HG03575 (cell line): ENCODE results near the gene PKNOX1.
"Not testable (repeated sequence)": the region's sequence is repeated elsewhere in the genome, so short reads cannot be mapped to it uniquely, and the experiment has no call there.

ENCODE experiments used
- ATAC-seq: cut with Tn5 transposase; IDR thresholded peaks from one replicate; pipeline ENCODE4 v1.9.1; 2021; ENCODE audit not compliant: unreplicated experiment, insufficient number of reproducible peaks, low FRiP score; ENCODE audit errors: extremely low read depth

Gene PKNOX1

DNA sequence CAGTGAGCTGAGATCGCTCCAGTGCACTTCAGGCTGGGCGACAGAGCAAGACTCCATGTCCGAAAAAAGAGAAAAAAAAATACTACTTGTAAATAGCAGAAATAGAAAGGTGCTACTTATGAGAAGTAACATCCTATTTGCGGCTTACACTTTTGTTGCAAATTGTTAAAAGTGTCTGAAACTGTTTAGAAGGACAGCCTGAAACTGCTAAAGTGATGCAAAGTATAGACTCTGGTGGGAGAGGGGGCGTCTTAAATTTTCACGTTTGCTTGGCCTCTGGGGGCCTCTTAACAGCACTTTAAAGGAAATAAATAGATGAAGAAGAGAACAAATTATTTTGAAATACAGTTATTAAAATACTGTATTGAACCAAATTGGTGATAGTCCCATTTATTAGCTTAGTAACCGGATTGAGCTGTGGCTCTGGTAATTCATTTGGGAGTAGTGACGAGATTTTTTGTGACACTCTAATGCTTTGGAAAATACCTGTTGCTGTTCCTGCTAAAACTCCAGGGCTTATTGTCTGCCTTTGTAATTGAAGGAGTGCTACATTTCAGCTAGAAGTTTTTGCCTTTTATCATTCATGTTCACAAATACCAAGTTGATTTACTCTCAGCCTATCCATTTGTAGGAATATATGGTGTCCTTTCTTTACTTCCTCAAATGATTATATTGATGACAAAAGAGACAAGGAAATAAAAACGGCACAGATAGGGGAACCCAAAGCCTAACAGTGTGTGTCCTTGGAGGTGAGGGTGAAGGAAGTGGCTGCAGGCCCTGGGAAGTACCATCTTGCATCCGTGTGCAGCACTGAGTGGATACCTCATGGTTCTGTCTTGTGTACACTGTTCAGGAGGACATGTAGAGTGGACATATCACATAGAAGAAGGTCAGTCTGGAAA is 6.2 kb downstream of the PKNOX1 start:
- ATAC-seq, result no peak

- ATAC-seq, result no peak
Measured at GRCh38 chr21:42981214-42981523, 6.8 kb downstream of the PKNOX1 start.

DNA sequence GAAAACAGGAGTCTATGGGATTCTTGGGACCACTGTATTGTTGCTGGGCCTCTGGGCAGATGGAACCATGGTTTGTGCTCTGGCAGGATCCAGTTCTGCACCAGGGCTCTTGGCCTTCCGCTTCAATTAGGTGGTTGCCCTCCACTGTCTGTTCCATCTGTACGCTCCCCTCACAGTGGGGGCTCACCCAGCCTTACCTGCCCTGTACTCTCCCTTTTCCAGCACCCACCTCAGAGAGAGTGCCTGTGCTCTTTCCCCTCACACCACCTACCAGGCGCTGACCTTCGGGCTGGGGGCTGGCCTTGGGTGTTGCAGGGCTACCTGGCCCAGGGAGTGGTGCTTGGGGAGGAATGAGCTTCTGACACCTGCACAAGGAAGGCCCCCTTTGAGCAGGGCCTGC is 7.5 kb downstream of the PKNOX1 start:
- ATAC-seq, result no peak

DNA sequence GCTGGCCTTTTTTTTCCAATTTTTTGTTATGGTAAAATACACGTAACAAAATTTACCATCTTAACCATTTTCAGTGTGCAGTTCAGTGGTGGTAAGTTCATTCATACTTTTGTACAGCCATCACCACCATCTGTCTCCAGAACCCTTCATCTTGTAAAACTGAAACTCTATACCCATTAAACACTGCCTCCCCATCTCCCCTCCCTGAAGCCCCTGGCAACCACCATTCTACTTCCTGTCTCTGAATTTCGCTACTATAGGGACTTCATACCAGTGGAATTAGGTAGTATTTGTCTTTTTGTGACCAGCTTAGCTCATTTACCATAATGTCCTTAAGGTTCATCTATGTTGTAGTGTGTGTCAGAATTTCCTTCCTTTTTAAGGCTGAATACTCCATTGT is 8.7 kb downstream of the PKNOX1 start:
- no peak for ATAC-seq

- ATAC-seq, result no peak
Measured at GRCh38 chr21:42983869-42984268, 9.5 kb downstream of the PKNOX1 start.

GRCh38 chr21:42986125-42986783 is 11.9 kb downstream of the PKNOX1 start:
- no peak for ATAC-seq

GRCh38 chr21:42988236-42988965 is 14.0 kb downstream of the PKNOX1 start:
- ATAC-seq, result no peak

- not testable (repeated sequence) for ATAC-seq
Measured at GRCh38 chr21:42989370-42989769, 15.0 kb downstream of the PKNOX1 start.

DNA sequence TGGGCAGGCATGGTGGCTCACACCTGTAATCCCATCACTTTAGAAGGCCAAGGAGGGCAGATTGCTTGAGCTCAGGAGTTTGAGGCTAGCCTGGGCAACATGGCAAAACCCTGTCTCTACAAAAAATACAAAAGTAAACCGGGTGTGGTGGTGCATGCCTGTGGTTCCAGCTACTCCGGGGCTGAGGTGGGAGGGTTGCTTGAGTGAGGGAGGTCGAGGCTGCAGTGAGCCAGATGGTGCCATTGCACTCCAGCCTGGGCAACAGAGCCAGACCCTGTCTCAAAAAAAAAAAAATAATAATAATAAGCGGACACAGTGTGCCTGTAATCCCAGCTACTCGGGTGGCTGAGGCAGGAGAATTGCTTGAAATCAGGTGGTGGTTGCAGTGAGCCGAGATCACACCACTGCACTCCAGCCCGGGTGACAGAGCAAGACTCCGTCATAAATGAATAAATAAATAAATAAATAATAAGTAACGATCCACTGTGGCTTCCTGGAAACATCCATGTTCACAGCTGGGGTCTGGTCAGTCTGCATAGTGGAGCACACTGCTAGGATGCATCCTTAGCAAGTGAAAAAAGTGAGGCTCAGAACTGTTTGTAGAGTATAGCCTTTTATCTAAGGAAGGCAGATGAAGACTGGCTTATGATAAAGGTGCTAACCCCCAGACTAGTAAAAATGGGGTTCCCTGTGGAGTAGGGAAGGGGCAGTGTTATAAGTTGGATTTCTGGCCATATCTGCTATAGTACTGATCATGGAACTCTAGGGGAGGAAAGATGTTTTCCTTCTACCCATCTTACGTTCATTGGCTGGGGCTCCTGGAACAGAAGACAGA is 15.7 kb downstream of the PKNOX1 start:
- no peak for ATAC-seq

DNA sequence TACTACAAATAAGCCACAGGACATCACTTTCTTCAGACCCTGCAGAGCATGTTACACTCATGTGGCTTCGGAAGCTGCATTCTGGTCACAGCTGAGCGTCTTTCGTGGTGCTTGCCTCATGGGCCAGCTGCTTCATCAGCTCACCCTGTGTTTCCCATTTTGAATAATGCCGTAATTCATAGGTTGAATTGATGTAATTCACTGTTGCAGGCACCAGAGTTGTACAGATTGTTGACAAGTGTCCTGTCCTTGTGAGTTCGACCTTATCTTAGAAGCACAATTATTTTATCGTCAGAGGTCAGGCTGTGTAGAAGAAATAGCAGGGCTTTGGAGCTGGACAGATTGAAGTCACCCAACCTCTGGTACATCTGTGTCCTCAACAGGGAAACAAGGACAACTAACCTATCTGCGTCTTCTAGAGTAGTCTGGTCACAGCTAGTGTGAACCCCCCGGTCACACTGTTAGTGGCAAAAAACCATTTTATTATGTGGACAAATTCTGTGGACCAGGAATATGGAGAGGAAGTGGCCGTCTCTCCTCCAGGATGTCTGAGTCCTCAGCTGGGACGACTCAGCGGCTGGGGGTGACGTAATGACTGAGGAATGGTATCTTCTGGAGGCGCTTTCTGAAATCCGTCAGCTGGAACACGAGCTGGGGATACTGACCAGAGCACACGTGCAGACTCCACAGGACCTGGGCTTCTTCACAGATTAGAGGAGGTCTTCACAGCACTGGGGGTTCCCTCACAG is 17.8 kb downstream of the PKNOX1 start:
- ATAC-seq, result no peak

GRCh38 chr21:42993051-42993712 is 18.8 kb downstream of the PKNOX1 start:
- no peak for ATAC-seq

GRCh38 chr21:42997053-42997452 is 22.7 kb downstream of the PKNOX1 start:
- ATAC-seq, result no peak

GRCh38 chr21:42997983-42998382 is 23.6 kb downstream of the PKNOX1 start:
- ATAC-seq, result not testable (repeated sequence)

DNA sequence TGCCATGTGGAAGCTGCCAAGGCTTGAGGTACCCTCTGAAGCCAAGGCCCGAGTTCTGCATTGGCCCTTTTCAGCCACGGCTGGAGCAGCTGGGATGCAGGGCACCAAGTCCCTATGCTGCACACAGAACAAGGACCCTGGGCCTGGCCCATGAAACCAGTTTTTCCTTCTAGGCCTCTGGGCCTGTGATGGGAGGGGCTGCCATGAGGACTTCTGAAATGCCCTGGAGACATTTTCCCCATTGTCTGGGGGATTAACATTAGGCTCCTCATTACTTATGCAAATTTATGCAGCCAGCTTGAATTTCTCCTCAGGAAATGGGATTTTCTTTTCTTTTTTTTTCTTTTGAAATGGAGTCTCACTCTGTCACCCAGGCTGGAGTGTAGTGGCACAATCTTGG is 24.8 kb downstream of the PKNOX1 start:
- not testable (repeated sequence) for ATAC-seq

- not testable (repeated sequence) for ATAC-seq
Measured at GRCh38 chr21:43000041-43000440, 25.7 kb downstream of the PKNOX1 start.

- ATAC-seq, result no peak
Measured at GRCh38 chr21:43001316-43001715, 27.0 kb downstream of the PKNOX1 start.

DNA sequence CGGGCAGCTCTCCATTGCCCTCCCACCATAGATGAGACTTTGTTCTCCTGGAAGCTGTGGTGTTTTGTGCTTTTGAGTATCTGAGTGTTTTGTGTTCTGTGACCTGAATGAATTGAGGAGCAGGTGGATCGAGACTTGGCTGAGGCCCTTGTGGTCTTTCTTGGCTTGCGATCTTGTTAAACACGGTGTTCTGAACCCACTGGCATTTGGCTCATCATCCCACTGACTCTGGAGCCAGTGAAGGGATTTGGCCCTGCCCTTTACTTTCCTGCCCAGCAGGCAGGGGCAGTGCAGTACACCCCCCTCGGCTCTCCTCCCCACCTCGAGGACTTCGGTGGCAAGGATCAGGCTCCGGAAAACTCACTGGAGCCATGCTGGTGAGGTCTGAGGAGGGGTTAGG is 30.6 kb downstream of the PKNOX1 start:
- ATAC-seq, result no peak

DNA sequence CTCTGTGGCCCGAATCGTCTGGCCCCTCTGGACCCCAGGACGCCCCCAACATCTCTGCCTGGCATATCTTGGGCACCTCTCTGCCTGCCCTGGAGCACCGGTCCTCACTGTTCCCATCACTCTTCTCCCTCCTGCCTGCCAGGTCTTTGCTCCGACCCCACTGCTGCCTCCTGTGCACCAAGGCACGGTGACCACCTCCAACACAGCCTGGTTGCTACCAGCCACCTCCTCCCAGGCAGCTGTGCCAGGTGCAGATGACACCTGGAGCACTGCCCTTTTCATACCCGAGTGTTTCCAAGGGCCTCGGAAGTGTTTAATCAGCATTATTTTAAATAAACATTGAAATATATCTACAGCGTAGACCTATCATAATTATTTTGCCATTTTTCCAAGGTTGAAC is 31.3 kb downstream of the PKNOX1 start:
- no peak for ATAC-seq
